Renal cortex interstitium (tissue), 11 donors: ENCODE data around the gene TBC1D2. TPM values are rescaled to one million over a fixed set of nuclear protein-coding genes. Genes with fewer than 3 reads are reported as not detected.

ENCODE experiments used
- DNase-seq, 11 donors: peaks; one replicate each; pipeline ENCODE4 v3.0.0-alpha.2; 2013; ENCODE audit warnings: low read depth in 9 of 11, low spot score in 4 of 11; ENCODE audit errors: extremely low read depth in 1 of 11
- polyA plus RNA-seq, 3 donors: library from polyadenylated mRNA; unstranded; fragments of 120-200 nt; gene quantifications; one replicate each; pipeline ENCODE4 v1.2.1, GENCODE V29; 2013; ENCODE audit not compliant: insufficient read length in 3 of 3

Gene TBC1D2
- polyA plus RNA-seq, 3 donors = 2.9 to 3.6 (median 3.5) TPM

GRCh38 chr9:98248737-98249474 is 6.5 kb downstream of the TBC1D2 start:
- DNase-seq = no peak

GRCh38 chr9:98247831-98248657 is 7.4 kb downstream of the TBC1D2 start:
- no peak for DNase-seq

GRCh38 chr9:98242426-98242825 is 13.0 kb downstream of the TBC1D2 start:
- no peak for DNase-seq

- DNase-seq = no peak
Observed at GRCh38 chr9:98241357-98242300, 13.8 kb downstream of the TBC1D2 start.

GRCh38 chr9:98240475-98240874 is 15.0 kb downstream of the TBC1D2 start:
- DNase-seq = no peak

GRCh38 chr9:98236901-98237487 is 18.5 kb downstream of the TBC1D2 start:
- DNase-seq = no peak

GRCh38 chr9:98235126-98235525 is 20.3 kb downstream of the TBC1D2 start:
- no peak for DNase-seq

GRCh38 chr9:98234245-98234825 is 21.1 kb downstream of the TBC1D2 start:
- DNase-seq = no peak

GRCh38 chr9:98232926-98233325 is 22.5 kb downstream of the TBC1D2 start:
- DNase-seq = no peak

- DNase-seq = no peak
Observed at GRCh38 chr9:98231770-98232478, 23.5 kb downstream of the TBC1D2 start.

- no peak for DNase-seq
Observed at GRCh38 chr9:98230789-98231188, 24.7 kb downstream of the TBC1D2 start.

- no peak for DNase-seq
Observed at GRCh38 chr9:98230304-98230703, 25.1 kb downstream of the TBC1D2 start.

GRCh38 chr9:98229620-98230019 is 25.8 kb downstream of the TBC1D2 start:
- no peak for DNase-seq

GRCh38 chr9:98229090-98229395 is 26.4 kb downstream of the TBC1D2 start:
- no peak for DNase-seq

- no peak for DNase-seq
Observed at GRCh38 chr9:98228392-98229089, 26.9 kb downstream of the TBC1D2 start.

GRCh38 chr9:98227883-98228282 is 27.6 kb downstream of the TBC1D2 start:
- no peak for DNase-seq

- no peak for DNase-seq
Observed at GRCh38 chr9:98226957-98227356, 28.5 kb downstream of the TBC1D2 start.

- no peak for DNase-seq
Observed at GRCh38 chr9:98226516-98226915, 28.9 kb downstream of the TBC1D2 start.
